ENCODE data around the gene EPHA6.
"Not testable (repeated sequence)": the region's sequence is repeated elsewhere in the genome, so short reads cannot be mapped to it uniquely, and the experiment has no call there.

Gene EPHA6

GRCh38 chr3:96931119-96931862 lies 116.9 kb downstream of the EPHA6 start:
- no peak for DNase-seq

DNA sequence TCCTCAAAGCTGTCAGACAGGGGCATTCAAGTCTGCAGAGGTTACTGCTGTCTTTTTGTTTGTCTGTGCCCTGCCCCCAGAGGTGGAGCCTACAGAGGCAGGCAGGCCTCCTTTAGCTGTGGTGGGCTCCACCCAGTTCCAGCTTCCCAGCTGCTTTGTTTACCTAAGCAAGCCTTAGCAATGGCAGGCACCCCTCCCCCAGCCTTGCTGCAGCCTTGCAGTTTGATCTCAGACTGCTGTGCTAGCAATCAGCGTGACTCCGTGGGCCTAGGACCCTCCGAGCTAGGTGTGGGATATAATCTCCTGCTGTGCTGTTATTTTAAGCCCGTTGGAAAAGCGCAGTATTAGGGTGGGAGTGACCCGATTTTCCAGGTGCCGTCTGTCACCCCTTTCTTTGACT lies 127.7 kb downstream of the EPHA6 start:
- not testable (repeated sequence) for DNase-seq

DNA sequence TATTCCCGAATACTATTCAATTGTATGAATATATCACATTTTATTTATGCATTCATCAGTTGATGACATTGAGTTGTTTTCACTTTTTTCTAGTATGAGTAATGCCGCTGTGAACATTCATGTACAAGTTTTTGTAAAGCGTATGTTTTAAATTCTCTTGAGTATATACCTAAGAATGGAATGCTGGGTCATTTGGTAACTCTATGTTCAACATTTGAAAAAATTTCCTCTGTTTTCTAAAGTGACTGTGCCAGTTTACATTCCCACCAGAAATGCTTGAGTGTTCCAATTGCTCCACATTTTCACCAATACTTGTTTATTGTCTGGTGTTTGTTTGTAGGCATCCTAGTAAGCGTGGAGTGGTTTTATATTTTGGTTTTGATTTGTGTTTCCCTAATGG lies 144.5 kb downstream of the EPHA6 start:
- no peak for DNase-seq

- no peak for DNase-seq
Observed at GRCh38 chr3:96959474-96959873, 145.1 kb downstream of the EPHA6 start.

DNA sequence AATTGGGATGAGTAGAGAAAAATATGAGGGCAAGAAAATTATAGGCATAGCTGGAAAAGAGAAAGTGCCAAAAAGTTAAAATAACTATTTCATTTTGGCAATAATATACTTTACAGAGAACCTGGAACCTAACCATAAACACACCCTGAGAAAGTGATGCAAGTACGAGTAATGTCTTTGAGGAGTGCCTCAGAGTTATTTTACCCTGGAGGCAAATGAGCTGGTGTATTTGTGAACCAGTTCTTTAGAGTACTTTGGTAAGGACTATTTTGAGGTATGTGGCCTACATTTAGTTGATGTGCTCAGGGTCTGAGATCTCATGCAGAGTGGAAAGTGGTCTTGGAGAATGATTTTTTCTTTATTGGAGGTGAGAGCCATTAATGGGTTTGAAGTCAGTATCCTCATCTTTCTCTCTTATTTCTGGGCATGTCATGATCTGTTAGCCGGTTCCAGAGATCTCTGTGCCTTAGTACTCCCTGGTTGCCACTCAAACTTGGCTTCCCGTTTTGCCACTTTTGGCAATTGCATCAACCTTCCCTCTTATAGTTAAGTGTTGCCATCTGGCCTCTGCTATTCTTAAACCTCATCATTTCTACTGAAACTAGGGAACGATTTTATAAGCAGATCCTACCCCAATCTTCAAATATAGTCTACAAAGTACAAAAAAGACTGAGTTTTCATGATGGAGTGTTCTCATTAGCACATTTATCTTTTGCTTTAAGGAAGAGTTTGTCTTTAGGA lies 145.7 kb downstream of the EPHA6 start:
- no peak for DNase-seq

GRCh38 chr3:96960661-96961330 lies 146.4 kb downstream of the EPHA6 start:
- no peak for DNase-seq

- DNase-seq = no peak
Observed at GRCh38 chr3:96961576-96961975, 147.2 kb downstream of the EPHA6 start.

DNA sequence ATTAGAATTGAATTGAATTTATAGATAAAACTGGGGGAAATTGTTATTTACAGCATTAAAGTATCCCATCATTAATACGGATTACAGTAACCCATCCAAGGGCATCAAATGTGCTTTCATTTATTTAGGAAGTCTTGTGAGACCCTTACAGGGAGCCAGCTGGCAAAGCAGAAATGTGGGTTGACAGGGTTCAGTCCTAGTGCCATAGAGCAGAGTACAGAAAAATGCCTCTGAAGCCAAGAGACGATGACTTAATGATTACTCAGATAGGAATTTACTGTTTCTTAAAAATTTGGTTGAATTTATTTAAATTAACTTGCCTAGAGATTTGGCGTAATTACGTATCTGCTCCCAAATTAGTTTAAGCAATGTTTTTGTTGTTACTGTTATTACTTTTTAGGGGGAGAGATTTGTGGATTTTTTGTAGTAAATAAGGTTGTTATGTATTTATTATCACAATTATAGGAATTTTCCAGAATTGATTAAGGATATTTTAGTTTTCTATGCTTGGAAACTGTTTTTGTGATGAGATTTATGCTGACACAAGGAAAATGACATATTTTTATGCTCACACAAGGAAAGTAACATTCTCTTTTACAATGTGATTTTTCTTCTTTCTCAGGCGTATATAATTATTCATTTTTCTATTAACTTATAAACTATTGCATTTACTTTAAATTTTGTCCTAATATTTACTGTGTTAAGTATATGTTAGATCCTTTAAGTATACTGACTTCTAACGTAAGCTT lies 152.0 kb downstream of the EPHA6 start:
- DNase-seq = no peak

DNA sequence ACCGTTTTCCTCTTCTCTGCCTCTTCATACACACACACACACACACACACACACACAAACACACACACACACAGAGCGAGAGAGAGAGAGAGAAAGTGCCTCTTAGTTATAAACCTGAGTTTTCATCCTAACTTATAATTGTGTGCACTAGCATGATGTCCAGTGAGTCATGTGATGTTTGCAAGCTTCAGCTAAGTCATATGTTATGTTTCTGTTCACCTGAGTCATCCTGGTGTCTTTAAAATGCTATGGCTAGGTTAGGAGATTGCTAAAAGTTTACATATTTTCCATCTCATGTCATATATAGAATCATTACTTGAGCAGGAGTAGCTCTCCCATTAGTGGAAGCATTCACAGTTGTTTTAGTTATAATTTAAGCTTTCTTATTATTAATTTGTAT lies 155.8 kb downstream of the EPHA6 start:
- no peak for DNase-seq

- no peak for DNase-seq
Observed at GRCh38 chr3:96977671-96978070, 163.3 kb downstream of the EPHA6 start.

GRCh38 chr3:96983716-96984115 lies 169.3 kb downstream of the EPHA6 start:
- not testable (repeated sequence) for DNase-seq

DNA sequence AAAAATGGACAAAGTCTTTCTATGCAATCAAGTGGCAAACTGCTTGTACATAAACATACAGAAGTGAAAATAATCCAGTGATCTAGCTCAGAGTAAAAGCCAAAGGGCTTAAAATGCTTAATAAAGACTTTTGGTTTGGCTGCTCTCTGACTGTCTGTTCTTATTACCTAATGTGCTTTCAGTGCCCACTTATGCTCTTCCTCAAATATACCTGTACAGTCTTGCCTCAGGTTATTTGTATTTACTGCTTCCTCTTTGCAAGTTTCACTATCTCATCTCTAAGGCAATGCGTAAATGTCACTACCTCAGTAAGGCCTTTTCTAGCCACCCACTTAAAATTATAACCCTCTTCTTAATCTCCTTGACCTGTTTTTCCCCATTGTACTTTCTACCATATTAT lies 171.8 kb downstream of the EPHA6 start:
- DNase-seq = no peak

DNA sequence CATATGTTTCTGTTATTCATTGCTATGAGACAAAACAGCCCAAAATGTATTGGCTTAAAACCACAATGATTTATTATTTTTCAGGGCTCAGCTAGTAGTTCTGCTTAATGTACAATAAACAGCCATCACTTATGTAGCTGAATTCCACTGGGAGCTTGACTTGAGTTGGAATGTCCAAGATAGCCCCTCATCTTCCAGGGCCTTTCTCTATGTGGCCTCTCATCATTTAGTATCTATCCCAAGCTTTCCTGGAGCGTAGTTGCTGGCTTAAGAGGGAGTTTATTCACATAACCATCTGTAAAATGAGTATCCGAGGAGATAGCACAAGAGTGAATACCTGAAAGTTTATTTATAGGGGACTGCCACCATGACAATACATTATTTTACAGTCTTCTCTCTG lies 176.8 kb downstream of the EPHA6 start:
- DNase-seq = no peak

DNA sequence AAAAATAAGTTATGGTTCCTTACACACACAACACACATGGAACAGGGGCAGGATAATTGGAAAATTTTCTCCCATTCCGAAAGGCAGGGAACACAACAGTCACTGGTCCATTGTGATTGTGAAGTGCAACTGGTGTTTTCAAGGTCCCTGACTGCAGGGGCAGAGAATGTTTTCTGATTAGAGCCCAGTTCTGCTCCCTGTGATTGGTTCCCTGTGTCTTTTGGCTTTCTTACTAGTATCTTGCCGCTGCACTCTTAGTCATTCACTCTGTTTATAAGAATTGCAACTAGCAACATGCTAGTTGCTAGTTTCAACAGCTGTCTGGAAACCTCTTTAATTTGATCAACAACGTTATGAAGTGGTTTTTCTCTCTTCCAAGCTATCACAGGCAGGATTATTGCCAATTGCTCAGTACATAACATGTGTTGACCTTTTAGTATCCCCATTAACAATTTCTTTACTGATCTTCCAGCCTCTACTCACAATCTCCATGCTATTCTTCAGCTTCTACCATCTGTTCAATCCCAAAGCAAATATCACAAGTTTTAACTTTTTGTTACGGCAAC lies 177.5 kb downstream of the EPHA6 start:
- no peak for DNase-seq

DNA sequence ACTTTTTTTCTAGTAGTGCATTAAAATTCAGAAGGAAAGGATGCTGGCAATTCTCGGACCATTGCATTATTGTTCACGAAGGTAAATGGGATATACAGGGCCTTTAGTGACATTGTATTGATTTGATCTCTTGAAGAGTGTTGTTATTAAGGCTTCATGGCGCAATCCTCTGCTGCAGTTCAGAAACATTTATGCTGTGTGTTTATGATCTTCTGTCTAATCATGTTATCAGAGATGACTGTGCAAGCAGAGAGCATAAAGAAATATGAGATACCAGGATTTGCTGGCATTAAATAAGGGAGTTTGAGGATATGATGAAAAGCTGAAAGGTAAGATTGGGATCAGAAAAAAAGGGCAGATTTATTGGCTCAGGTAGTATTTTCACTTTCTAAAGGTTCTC lies 180.6 kb downstream of the EPHA6 start:
- DNase-seq = no peak

DNA sequence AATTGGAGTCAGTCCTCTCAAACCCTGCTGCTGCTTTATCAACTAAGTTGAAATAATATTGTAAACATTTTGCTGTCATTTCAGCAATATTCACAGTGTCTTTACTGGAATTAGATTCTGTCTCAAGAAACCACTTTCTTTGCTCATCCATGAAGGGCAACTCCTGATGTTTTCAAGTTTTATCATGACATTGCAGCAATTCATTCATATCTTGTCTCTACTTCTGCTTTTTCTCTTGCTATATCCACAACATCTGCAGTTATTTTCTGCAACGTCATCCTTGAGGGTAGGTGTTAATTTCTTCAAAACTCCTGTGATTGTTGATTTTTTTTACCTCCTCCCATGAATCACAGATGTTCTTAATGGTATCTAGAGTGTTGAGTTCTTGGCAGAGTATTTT lies 181.6 kb downstream of the EPHA6 start:
- no peak for DNase-seq

GRCh38 chr3:97001611-97002010 lies 187.2 kb downstream of the EPHA6 start:
- no peak for DNase-seq

GRCh38 chr3:97009427-97010019 lies 195.1 kb downstream of the EPHA6 start:
- no peak for DNase-seq

GRCh38 chr3:97010881-97011657 lies 196.7 kb downstream of the EPHA6 start:
- no peak for DNase-seq

DNA sequence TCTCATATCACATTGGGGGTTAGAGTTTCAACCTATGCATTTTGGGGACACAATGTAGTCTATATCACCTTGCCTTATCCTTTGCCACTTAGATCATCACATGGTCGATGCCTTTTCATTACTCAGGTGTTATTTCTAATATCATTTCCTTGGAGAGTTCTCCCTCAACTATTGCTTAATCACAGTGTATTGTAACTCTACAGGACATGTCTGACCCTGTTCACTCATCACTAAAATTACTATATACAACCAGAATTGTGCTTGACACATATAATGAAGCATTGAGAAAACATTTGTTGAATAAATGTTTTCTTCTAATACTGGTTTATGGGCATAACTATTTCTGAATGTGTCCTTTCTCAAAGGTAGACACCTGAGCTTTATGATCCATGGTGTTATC lies 207.4 kb downstream of the EPHA6 start:
- DNase-seq = no peak

GRCh38 chr3:97025612-97026011 lies 211.2 kb downstream of the EPHA6 start:
- DNase-seq = not testable (repeated sequence)

GRCh38 chr3:97029972-97030371 lies 215.6 kb downstream of the EPHA6 start:
- no peak for DNase-seq

Data from CD4-positive, alpha-beta T cell treated with Interleukin-6 for 4 hours (primary cell).